ENCODE results near the gene ADGRG1.

ADGRG1 gene

DNA sequence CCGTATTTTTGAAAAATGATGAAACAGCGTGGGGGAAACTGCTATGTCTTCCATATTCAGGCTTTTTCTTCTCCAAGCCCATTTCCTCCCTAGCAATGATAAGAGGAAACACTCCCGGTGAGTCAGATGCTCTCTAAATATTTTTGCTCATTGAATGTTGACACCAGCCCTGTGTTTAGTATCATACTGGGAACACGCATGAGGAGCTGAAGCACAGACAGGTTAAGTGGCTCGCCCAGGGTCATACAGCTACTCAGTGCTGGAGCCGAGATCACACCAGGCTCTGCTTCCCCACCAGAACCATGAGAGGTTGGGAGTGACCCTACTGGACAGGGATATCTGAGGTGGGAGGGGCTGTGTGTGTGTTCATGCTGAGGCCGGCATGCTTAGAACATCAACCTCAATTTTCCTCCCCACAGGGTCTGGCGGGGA, 37.8 kb upstream of the ADGRG1 start:
- TF ChIP-seq FOXP2 (optimal IDR thresholded peaks at IDR 0.05; ENCODE audit: borderline replicate concordance, extremely low read depth, extremely low read length, insufficient read depth) (no peak), TAF1 (IDR thresholded peaks at IDR 0.05; ENCODE audit: borderline replicate concordance, insufficient read depth, low read length) (no peak), SIN3A (IDR thresholded peaks at IDR 0.05; ENCODE audit: borderline replicate concordance, insufficient read depth, low read length) (no peak), POLR2AphosphoS5 (IDR thresholded peaks at IDR 0.05; ENCODE audit: low read depth, low read length) (no peak)
- TF ChIP-seq, protein P1, sequence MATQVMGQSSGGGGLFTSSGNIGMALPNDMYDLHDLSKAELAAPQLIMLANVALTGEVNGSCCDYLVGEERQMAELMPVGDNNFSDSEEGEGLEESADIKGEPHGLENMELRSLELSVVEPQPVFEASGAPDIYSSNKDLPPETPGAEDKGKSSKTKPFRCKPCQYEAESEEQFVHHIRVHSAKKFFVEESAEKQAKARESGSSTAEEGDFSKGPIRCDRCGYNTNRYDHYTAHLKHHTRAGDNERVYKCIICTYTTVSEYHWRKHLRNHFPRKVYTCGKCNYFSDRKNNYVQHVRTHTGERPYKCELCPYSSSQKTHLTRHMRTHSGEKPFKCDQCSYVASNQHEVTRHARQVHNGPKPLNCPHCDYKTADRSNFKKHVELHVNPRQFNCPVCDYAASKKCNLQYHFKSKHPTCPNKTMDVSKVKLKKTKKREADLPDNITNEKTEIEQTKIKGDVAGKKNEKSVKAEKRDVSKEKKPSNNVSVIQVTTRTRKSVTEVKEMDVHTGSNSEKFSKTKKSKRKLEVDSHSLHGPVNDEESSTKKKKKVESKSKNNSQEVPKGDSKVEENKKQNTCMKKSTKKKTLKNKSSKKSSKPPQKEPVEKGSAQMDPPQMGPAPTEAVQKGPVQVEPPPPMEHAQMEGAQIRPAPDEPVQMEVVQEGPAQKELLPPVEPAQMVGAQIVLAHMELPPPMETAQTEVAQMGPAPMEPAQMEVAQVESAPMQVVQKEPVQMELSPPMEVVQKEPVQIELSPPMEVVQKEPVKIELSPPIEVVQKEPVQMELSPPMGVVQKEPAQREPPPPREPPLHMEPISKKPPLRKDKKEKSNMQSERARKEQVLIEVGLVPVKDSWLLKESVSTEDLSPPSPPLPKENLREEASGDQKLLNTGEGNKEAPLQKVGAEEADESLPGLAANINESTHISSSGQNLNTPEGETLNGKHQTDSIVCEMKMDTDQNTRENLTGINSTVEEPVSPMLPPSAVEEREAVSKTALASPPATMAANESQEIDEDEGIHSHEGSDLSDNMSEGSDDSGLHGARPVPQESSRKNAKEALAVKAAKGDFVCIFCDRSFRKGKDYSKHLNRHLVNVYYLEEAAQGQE (IDR thresholded peaks at IDR 0.05; ENCODE audit: insufficient read depth in 1 of 2, low read depth in 2 of 2, low read length in 2 of 2) = no peak

DNA sequence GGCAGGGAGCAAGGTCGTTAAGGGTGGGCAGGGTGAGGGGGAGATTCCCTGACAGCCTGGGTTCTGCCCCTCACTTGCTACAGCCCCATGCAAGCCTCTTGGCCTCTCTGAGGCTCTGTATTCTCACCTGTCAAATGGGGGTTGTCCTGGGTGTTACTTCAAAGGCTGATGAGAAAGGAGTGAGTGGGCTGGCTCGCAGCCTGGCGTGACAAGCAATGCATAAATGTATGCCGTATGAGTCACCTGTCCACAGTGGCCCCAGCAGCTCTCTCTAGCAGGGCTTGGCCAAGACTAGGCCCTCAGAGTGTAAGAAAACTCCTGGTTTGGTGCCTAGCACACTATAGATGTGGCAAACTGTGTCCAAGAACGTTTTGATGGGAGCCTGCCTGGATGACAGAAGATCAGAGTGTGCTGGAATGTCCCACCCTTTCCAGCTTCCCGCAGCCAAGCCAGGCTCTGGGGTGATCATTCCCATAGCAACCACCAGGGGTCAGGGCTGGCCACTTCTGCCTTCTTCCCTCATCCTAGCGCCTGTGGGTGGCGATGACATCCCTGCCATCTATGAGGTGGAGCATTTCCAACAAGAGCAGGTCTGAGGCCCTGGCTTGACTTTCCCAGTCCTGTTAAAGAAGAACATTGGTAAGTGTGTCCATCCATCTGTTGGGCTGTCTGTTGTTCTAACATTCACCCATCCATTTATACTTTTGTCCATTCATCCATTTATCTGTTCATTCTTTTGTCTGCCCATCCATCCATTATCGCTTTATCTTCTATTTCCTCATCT, 37.2 kb upstream of the ADGRG1 start:
- TF ChIP-seq TAF1 (IDR thresholded peaks at IDR 0.05; ENCODE audit: borderline replicate concordance, insufficient read depth, low read length) = no peak
- TF ChIP-seq, protein P1 (IDR thresholded peaks at IDR 0.05; ENCODE audit: insufficient read depth in 1 of 2, low read depth in 2 of 2, low read length in 2 of 2) = no peak
- no peak for TF ChIP-seq POLR2AphosphoS5 (IDR thresholded peaks at IDR 0.05; ENCODE audit: low read depth, low read length)
- no peak for TF ChIP-seq SIN3A (IDR thresholded peaks at IDR 0.05; ENCODE audit: borderline replicate concordance, insufficient read depth, low read length)
- no peak for TF ChIP-seq FOXP2 (optimal IDR thresholded peaks at IDR 0.05; ENCODE audit: borderline replicate concordance, extremely low read depth, extremely low read length, insufficient read depth)

DNA sequence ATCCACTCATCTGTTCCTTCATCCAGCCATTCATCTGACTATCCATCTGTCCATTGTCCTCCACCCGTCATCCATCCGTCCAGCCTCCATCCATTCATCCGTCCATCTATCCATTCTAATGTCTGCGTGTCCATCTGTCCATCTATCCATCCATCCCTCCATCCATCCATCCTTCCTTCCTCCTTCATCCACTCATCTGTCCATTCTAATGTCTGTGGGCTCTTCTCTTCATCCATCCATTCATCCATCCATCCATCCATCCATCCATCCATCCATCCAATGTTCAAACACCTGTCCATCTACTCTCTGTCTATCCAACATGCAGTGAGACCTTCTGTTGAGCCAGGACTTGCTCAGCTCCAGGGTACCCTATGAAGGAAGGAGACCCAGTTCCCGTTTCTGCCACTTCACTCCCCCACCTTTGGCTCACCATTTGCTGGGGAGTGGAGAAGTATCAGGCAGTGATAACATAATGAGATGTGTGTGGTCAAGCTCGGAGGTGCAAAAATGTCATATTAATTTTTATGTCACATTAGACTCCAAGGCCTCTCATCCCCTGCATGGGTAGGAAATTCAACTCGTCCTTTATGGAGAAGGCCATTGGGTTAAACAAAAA, 36.5 kb upstream of the ADGRG1 start:
- TF ChIP-seq TAF1 (IDR thresholded peaks at IDR 0.05; ENCODE audit: borderline replicate concordance, insufficient read depth, low read length) = no peak
- TF ChIP-seq SIN3A (IDR thresholded peaks at IDR 0.05; ENCODE audit: borderline replicate concordance, insufficient read depth, low read length) = no peak
- no peak for TF ChIP-seq POLR2AphosphoS5 (IDR thresholded peaks at IDR 0.05; ENCODE audit: low read depth, low read length)
- TF ChIP-seq FOXP2 (optimal IDR thresholded peaks at IDR 0.05; ENCODE audit: borderline replicate concordance, extremely low read depth, extremely low read length, insufficient read depth) = no peak
- TF ChIP-seq, protein P1 (IDR thresholded peaks at IDR 0.05; ENCODE audit: insufficient read depth in 1 of 2, low read depth in 2 of 2, low read length in 2 of 2) = no peak

DNA sequence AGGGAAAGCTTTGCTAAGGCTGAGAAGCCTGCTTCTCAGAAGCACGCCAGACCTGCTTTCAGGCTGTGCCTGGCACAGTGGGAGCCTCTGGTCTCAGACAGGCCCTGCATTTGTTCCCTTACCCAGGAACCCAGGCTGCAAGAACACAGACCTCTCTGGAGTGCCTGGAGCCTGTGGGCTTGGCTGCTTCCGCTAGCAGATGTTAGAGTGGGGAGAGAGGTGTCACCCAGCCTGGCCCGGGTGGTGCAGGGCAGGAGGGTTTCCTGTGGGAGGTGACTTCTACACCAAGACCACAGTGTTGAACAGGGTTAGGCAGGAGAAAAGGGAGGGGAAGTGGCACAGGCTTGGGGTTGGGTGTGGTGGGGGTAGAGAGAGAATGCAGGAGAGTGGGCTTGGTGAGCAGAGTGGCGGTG, 35.8 kb upstream of the ADGRG1 start:
- TF ChIP-seq POLR2AphosphoS5 (IDR thresholded peaks at IDR 0.05; ENCODE audit: low read depth, low read length) (no peak), TAF1 (IDR thresholded peaks at IDR 0.05; ENCODE audit: borderline replicate concordance, insufficient read depth, low read length) (no peak), SIN3A (IDR thresholded peaks at IDR 0.05; ENCODE audit: borderline replicate concordance, insufficient read depth, low read length) (no peak), FOXP2 (optimal IDR thresholded peaks at IDR 0.05; ENCODE audit: borderline replicate concordance, extremely low read depth, extremely low read length, insufficient read depth) (no peak)
- TF ChIP-seq, protein P1 (IDR thresholded peaks at IDR 0.05; ENCODE audit: insufficient read depth in 1 of 2, low read depth in 2 of 2, low read length in 2 of 2) = no peak

All from PFSK-1 (cell line).